RPMI7951 (cell line): ENCODE results near the gene SNTA1. TPM values are rescaled to one million over a fixed set of nuclear protein-coding genes. Genes with fewer than 3 reads are reported as not detected.
"Not testable (repeated sequence)": the region's sequence is repeated elsewhere in the genome, so short reads cannot be mapped to it uniquely, and the experiment has no call there.

Experiments used
- DNase-seq: peaks from one replicate; pipeline ENCODE4 v3.0.0-alpha.2; 2012; ENCODE audit warnings: low read depth
- total RNA-seq: library from RNA; depleted of rRNA; stranded (reverse); fragments of >200 nt; shearing (Covaris generic); gene quantifications from 2 replicates; pipeline ENCODE4 v1.2.3, GENCODE V29; 2014

The SNTA1 gene
- total RNA-seq, 1 experiment from 2014 or later = 45.1 TPM

DNA sequence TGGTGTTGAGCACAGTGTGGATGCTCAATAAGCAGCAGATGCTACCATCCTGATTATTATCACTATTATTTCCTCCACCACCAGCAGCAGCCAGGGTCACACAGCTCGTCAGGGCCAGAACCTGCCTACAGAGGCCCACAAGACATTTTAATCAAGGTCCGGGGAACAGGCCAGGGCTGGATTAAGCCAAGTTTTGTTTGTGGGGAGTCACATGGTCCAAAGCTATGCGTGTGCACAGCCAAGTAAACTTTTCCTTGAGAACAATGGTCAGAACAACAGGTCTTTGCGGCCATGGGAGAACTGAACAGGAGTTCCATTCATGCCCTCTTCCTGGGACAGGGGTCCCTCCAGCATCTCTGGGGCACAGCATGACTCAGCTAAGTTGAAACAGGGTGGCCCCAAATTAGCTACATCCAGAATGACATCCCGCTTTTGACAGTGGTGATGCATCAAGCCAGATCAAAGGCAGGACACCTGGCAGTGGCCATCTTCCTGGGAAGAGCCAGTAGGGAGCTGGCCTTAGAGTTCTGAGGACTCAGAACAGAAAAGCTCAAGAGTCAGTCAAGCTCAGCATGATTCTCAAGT, 11.7 kb downstream of the SNTA1 start:
- DNase-seq = no peak

DNA sequence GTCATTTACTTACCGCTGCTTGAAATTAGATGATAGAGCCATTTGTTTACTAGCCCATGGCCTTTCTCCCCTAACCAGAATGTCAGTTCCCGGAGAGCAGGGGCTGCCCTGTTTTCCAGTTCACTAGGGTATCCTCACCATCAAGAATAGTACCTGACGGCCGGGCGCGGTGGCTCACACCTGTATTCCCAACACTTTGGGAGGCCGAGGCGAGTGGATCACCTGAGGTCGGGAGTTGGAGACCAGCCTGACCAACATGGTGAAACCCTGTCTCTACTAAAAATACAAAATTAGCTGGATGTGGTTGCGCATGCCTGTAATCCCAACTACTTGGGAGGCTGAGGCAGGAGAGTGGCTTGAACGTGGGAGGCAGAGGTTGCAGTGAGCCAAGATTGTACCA, 19.7 kb downstream of the SNTA1 start:
- not testable (repeated sequence) for DNase-seq

DNA sequence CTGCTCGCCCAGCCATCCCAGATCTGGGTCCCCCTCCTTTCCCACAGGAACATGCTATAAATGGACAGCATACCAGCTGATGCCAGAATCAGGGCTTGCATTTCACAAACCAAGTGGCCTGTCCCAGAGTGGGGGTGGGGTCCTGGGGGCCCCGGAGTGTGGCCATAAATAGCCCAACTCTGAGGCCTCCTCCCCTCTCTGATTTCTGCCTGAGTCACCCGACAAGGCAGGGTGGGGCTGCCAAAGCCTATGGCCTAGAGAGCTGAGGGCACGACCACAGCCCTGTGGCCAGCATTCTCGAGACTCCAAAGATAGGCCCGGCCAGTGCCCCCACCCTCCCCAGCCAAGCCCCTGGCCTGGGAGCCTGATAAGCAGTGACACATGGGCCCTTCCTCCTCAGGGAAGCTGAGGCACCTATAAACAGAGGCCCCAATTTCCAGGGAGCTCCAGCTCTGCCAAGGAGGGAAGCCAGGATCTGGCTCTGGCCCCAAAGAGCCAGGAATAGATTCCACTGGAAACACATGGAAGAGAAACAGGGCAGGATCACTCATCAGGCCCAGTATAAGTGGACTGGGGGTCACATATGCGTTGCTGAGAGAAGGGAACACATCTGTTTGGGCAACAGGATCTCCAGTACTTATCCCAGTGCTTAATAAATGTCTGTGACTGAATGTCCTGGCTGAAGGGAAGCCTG, 20.3 kb downstream of the SNTA1 start:
- DNase-seq = peak; percentile 97

DNA sequence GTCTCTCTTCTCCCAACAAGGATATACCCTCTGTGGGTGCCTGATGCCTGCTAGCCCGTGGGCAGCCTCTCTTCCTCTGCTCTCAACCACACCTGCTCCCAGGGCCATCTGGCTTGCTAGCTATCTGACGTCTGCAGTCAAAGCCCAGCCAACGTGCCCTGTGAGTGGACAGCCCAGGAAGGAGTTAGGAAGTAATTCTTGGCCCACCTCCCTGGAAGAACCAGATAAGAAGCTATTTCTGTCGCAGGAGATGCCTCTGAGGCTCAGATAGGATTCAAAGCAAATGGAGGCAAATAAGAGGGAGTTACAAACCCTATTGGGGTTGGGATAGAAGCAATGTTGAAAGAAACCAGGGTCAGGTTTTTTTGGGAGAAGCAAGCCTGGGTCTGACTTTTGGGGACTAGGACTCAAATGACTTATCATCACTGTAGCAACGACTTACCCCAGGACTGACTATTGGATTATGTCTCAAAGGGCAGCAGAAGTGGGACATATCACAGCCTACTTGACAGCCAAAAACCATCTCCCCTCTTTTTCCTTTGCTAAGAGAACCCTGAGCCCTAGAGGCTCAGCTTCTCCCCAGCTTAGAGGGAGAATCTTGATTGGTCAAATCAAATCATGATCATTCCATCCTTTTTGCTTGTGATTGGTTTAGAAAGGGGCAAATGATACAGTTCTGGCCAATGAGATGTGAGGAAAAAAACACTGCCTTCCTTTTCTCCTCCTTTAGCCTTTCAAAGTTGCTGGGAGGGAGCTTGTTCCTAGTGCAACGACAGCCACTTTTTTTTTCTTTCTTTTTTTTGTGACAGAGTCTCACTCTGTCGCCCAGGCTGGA, 24.2 kb downstream of the SNTA1 start:
- peak; percentile 42 for DNase-seq

DNA sequence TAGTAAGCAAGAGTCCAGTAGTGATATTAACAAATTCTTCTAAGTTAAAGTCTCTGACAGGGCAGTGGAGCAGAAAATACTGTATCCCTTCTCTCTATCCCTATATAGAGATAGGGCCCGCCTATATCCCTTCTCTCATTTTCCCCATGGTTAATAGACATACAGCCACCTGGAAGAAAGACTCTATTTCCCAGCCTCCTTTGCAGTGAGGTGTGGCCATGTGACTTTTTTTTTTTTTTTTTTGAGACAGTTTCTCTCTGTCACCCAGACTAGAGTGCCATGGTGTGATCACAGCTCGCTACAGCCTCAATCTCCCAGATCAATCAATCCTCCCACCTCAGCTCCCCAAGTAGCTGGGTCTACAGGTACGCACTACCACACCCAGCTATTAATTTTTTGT, 25.5 kb downstream of the SNTA1 start:
- DNase-seq = no peak

DNA sequence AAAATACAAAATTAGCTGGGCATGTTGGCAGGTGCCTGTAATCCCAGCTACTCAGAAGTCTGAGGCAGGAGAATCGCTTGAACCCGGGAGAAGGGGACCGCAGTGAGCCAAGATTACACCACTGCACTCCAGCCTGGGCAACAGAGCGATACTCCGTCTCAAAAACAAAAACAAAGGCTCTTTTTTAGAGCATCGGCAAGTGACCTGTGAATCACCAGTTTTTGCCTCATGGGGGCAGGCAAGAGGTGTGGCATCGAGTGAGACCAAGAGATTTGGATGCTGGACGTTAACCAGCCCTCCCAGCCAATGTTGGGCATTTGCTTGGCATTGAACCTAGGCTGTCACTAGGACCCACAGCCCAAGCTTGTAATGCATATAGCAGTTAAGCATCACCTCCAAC, 27.6 kb downstream of the SNTA1 start:
- DNase-seq = peak; percentile 65

DNA sequence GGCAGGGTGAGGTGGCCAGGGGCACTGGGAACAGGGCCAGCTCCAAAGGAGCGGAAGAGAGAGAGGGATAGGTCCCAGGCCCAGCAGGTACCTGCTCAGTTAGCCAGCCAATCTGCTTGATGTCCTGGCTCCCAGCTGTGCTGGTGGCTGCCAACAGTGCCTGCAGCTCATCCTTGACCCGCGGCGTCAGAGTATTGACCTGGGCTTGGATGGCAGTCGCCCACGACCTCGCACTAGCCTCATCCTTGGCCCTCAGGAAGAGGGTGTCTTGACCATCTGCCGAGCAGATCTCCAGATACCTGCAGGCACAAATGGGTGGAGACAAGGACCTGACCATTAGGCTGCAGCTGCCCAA, 31.1 kb downstream of the SNTA1 start:
- no peak for DNase-seq

DNA sequence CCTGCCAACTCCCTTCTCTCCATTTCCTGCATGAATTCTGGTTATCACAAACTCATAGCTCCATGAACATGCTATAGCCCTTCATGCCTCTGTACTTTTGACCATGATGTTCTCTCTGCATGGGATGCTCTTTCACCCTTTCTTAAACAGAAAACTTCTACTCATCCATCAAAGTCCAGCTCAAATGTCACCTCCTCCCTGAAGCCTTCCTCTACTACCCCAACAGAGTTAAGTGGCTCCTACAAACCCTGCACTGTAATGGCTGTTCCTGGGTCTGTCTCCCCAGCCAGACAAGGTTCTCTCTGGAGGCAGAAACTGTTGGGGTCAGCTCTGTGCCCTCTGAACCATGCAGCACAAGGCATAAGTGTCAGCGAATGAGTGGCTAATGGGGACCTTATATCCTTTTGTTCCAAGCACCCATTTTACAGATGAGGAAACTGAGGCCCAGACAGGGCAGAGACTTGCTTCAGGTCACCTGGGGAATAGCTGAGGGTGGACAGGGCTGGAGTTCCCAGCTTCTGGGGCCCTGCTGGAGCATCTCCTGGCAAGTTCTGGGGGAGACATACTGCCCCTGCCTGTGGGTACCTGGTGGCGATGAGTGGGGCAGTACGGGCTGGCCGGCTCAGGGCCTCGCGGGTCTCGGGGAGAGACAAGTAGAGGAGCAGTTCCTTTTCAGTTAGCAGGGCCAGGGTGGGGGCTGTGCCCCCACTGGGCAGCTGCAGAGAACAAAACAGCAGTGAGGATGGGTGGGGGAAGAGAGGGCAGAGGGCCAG, 31.7 kb downstream of the SNTA1 start:
- no peak for DNase-seq

DNA sequence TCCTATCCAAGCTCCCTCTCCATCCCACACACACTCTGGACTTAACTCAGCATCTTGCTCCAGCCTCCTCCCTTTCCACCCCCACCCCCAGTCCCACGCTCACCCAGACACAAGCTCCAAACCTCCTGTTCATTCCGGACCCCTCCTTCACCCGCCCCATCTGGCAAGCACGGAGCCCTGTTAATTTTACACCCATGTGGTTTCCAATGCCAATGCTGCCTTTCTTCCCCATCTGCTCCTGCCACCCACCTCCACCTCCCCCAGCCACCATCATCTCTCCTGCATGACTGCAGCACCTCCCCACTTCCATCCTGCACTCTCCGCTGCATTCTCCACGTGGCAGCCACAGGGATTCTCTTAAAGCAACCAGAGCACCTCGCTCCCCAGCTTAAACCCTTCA, 32.3 kb downstream of the SNTA1 start:
- no peak for DNase-seq

DNA sequence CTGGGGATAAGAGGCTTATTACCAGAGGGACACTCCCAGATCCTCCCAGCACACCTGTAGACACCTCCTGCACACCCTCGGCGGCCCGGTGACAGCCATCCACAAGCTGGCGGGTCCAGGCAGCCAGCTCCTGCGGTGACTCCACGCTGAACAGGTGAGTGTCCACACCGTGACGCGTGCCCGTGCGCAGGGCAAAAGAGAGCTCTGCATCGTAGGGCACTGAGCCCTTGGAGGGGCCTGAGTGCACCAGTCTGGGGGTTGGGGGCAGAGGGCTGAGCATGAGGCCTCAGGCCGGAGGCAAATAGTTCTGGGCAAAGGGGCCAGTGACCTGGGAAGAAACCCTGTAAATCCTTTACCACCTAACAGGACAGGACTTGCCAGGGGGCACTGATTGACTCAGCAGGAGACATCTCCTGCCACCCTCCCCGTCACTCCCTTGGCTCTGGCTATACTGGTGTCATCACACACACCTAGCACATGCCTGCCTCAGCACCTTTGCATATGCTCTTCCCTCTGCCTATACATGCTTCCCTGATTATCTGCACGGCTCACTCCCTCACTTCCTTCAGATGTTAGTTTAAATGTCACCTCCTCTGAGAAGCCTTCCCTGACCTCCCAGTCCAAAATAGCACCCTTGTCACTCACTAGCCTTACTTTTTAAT, 33.4 kb downstream of the SNTA1 start:
- DNase-seq = no peak

DNA sequence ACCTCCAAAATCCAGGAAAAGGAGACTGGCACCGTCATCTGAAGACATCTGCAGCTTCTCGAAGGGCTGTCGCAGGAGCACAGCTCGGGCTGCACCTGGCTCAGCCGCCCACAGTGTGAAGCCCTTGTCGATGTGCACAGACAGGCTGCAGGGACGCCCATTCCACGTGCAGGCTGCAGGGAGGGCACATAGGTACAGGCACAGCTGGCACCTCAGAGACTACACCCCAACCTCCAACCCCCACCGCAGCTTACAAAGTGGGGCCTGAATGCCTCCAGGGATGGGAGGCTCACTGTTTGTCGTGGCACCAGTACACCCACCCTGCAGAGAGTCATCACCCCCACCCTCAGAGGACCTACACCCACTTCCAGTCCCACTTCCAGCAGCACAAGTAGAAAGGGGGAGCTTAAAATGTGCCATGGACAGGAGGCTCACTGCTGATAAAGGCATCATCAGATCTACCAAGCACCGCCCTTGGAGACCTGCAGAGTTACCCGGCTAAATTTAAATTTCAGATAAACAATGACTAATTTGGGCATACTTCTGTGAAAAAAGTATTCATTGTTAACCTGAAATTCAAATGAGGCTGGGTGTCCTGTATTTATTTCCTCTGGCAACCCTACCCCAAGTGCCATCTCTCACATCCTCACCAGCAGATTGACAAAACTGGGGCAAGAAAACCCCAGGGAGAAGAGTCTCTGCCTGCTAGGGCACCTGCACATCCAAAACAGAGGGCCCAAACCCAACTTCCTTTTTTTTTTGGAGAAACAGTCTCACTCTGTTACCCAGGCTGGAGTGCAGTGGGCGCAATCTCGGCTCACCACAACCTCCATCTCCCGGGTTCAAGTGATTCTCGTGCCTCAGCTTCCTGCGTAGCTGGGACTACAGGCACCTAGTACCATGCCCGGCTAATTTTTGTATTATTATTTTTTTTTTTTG, 34.6 kb downstream of the SNTA1 start:
- no peak for DNase-seq

DNA sequence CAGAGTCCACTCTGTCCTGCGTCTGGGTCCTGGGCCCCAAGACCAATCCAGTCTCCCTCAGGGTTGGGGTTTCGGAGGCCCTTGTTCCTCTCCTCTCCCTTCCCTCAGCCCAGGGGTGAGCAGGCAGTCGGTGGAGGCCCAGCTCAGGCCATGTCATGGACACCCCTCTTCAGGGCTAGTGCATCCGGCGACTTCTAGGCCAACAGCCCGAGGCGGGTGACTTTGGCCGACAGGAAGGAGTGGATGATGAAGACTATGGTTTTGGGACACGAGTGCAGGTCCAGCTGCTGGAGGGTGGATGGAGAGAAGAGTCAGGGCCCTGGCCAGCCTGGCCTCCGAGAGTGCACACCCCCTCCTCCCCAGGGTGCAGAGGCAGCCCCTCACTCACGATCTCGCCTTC, 35.2 kb downstream of the SNTA1 start:
- no peak for DNase-seq

DNA sequence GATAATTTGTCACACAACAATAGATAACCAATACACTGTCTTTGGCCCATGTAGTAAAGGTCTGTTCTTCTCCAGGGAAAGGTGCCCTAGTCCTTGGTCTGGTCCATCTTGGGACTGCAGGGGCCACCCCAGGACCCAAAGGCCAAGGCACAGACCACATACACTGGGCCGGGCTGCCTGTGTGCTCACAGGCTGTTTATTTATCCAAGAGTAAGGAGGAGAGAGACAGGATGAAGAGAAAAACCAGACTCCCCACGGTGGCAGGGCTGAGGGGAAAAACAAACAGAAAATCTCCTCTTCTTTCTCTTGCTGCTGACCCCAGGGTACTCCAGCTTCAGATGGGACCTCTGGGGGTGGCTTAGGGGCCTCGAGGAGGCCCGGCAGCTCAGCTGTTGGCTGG, 35.8 kb downstream of the SNTA1 start:
- no peak for DNase-seq

DNA sequence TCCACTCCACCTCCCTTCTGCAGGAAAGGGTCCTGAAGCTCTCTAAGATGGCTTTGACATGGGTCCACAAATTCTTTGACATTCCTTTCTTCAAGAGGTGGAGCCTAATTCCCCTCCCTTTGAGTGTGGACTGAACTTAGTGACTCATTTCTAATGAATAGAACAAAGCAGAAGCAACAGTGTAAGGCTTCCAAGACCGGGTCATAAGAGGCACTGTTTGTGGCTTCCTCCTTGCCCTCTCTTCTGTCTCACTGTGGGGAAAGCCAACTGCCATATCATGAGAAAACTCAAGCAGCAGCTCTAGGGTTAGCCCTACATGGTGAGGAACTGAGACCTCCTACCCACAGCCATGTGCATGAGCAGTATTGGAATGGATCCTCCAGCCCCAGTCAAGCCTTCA, 36.3 kb downstream of the SNTA1 start:
- DNase-seq = peak; percentile 40

DNA sequence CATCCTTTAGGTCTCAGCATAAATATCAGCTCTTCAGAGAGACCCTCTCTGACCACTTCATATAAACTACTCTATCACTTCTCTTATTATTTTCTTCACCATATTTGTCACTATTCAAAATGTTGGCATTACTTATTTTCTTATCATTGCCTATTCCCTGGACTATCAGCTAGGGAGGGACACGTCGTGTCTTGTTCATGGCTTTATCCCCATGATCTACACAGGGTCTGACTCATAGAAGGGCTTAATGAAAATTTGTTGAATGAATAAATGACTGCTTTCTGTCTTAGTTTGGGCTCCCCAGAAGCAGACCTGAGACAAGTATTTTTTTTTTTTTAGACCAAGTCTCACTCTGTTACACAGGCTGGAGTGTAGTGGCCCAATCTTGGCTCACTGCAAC, 39.3 kb downstream of the SNTA1 start:
- DNase-seq = no peak

DNA sequence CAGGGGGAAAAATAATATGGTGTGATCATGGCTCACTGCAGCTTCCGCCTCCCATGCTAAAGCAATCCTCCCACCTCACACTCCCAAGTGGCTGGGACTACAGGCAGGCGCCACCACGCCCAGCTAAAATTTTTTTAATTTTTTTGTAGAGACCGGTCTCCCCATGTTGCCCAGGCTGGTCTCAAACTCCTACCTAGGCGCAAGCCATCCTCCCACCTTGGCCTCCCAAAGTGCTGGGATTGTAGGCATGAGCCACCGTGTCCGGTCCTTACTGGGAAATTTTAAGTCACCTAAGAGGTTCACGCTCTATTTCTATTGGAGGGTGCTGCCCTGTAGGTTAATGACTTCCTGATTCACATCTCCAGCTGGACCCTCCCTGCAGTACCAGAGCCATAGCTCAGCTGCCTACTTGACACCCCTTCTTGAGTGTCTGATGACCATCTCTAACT, 41.6 kb downstream of the SNTA1 start:
- DNase-seq = peak; percentile 47

DNA sequence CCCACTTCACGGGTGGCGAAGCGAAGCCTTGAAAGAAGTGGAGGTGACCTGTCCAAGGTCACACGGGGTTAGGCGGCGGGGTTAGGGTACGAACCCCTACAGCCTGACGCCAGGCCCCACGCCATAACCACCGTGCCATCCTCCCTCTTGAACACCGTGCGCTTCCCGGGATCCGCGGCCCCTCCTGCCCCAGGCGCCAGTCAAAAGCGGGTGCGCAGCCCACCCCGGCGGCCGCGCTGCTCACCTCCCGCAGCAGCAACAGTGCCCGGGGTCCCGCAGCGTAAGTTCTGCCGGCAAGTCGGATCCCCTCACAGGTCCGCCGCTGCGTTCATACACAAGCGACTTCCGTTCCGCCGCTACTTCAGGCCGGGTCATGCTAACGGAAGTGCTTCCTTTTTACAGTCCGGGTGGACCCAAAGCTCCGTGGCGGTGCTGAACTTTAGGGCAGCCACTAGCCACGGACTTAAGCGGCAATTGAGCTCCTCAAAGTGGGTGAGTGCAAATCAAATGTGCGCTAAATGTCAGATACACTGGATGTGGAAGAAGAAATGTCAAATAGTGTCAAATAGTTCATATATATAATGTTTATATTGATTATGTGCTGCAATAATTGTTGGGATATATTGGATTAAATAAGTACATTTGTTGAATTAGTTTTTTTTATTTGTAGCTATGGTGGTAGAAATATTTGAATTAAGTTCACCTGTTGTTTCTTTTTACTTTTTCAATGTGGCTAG, 42.2 kb downstream of the SNTA1 start, which contains the start of gene CDK5RAP1:
TSS of gene CDK5RAP1 (minus strand) at position 336 of the 737 bp plus-strand sequence. CDS start 4,455 bp downstream, outside the sequence.
- DNase-seq = peak; percentile 93

DNA sequence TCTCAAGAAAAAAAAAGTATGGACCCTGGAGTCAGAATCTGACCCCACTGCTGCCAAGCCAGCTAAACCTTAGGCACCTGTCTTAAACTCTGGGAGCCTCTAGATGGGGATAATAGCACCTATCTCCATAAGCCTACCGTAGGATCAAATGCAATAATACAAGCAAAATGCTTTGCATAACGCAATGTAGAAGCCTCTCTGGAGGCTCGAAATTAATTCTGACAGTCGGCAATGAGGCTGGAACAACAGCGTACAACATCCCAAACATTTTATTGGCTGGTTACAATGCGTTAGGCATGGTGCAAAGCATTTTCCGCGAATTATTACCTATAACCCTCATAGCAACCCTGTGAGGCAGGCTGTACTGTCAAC, 42.8 kb downstream of the SNTA1 start:
- DNase-seq = peak; percentile 37

DNA sequence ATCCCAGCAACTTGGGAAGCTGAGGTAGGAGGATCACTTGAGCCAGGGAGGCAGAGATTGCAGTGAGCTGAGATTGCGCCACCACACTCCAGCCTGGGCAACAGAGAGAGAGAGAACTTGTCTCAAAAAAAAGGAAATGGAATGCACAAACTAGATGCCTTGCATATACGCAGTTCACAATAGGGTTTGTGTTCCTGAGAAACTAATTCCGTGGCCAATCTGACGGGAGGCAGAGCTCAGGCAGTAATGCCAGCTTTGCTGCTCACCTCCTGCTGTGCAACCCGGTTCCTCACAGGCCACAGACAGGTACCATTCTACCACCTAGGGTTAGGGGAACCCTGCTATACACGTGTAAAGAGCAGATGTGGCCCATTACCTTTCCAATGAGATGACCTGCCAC, 43.6 kb downstream of the SNTA1 start:
- no peak for DNase-seq

DNA sequence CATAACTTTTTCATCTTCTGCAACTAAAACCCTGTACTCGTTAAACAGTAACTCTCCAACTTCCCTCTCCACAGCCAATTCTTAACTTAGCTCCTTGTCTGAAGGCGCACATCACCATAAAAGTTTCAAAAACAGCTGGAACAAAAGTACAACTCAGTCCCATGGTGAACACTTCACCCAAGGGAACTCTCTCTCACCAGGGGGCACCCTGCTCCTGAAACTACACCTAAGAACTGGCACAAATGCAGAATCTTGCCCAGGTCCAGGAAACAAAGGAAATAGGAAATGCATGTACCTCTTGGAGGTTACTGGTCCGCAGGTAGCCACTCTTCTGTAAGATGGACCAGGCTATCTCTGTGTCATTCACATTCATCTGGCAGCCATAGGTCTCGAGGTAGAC, 48.8 kb downstream of the SNTA1 start:
- peak; percentile 20 for DNase-seq
